H1 (cell line): ENCODE results near the gene CDKN3. TPM values are rescaled to one million over a fixed set of nuclear protein-coding genes. Genes with fewer than 3 reads are reported as not detected.

Experiments
- CTCF ChIA-PET: fragments of 300-600 bp; sonication (Branson Sonifier 250); formaldehyde crosslinking; loops from one replicate; lab custom pipeline; 2021; ENCODE audit not compliant: partially characterized antibody; lab: Charles Lee
- POLR2A ChIA-PET: fragments of 300-600 bp; sonication (Branson Sonifier 250); formaldehyde crosslinking; loops from one replicate; lab custom pipeline; 2021; ENCODE audit warnings: inconsistent platforms; ENCODE audit not compliant: partially characterized antibody; lab: Charles Lee
- DNase-seq, 2 experiments: peaks; one replicate each; pipeline versions ENCODE4 v3.0.0 to v3.0.0-alpha.2; 2010 to 2022; ENCODE audit warnings: low spot score in 2 of 2, low read depth in 1 of 2, mixed read lengths in 1 of 2
- FAIRE-seq: peaks from 2 replicates; lab custom pipeline; 2011; peaks lifted over from hg19 to GRCh38; lab: Jason Lieb, UNC
- H2AFZ ChIP-seq: 2 replicates; pipeline ENCODE4 v1.8.1; 2012; ENCODE audit warnings: low read length, inconsistent platforms
- H2AK5ac ChIP-seq: 2 replicates; pipeline ENCODE4 v1.6.1; 2013; ENCODE audit warnings: low read depth, low read length
- H2BK120ac ChIP-seq: replicated peaks from 2 replicates; pipeline ENCODE3; 2013; ENCODE audit warnings: low read depth, low read length, inconsistent platforms
- H2BK12ac ChIP-seq: 2 replicates; pipeline ENCODE4 v1.6.1; 2013; ENCODE audit warnings: low read depth, low read length
- H2BK15ac ChIP-seq: 2 replicates; pipeline ENCODE4 v1.6.1; 2013; ENCODE audit warnings: low read length
- H2BK20ac ChIP-seq: 2 replicates; pipeline ENCODE4 v1.6.1; 2013; ENCODE audit warnings: low read length
- H2BK5ac ChIP-seq: 2 replicates; pipeline ENCODE4 v1.6.1; 2013; ENCODE audit warnings: low read depth, low read length
- H3K14ac ChIP-seq: 2 replicates; pipeline ENCODE4 v1.6.1; 2013; ENCODE audit warnings: inconsistent platforms; ENCODE audit not compliant: insufficient read length
- H3K18ac ChIP-seq: 2 replicates; pipeline ENCODE4 v1.6.1; 2013; ENCODE audit warnings: low read length; ENCODE audit errors: extremely low read depth
- H3K23ac ChIP-seq: 2 replicates; pipeline ENCODE4 v1.6.1; 2013; ENCODE audit warnings: inconsistent platforms; ENCODE audit not compliant: insufficient read length
- H3K23me2 ChIP-seq: 2 replicates; pipeline ENCODE4 v1.6.1; 2013; ENCODE audit warnings: low read depth, low read length
- H3K27ac ChIP-seq: 2 replicates; pipeline ENCODE4 v1.6.1; 2011; ENCODE audit warnings: low read depth, low read length, inconsistent platforms
- H3K27me3 ChIP-seq, 4 experiments: replicated peaks in 1 of 4; 1 replicate in 1 of 4; 2 replicates in 3 of 4; pipeline versions ENCODE4 v1.6.1 to v1.8.1; 2011 to 2013; ENCODE audit warnings: low read length in 3 of 4, mild to moderate bottlenecking in 3 of 4, inconsistent platforms in 2 of 4, mixed read lengths in 2 of 4, moderate library complexity in 1 of 4; ENCODE audit not compliant: control insufficient read depth in 3 of 4, insufficient read depth in 3 of 4; ENCODE audit errors: extremely low read depth in 1 of 4
- H3K36me3 ChIP-seq, 4 experiments: 2 replicates each; pipeline versions ENCODE4 v1.6.1 to v1.8.1; 2011 to 2013; ENCODE audit warnings: mild to moderate bottlenecking in 4 of 4, low read length in 3 of 4, moderate library complexity in 2 of 4, control low read depth in 1 of 4, inconsistent platforms in 1 of 4; ENCODE audit not compliant: insufficient read depth in 4 of 4, control insufficient read depth in 2 of 4
- H3K4ac ChIP-seq: replicated peaks from 2 replicates; pipeline ENCODE3; 2013; ENCODE audit warnings: low read length, low read depth, mixed read lengths, inconsistent platforms; ENCODE audit not compliant: insufficient read length
- H3K4me1 ChIP-seq, 4 experiments: replicated peaks in 1 of 4; 1 replicate in 1 of 4; 2 replicates in 3 of 4; pipeline versions ENCODE4 v1.6.1 to v1.8.1; 2011 to 2013; ENCODE audit warnings: low read length in 3 of 4, inconsistent platforms in 2 of 4, mixed read lengths in 1 of 4; ENCODE audit not compliant: insufficient read depth in 4 of 4, control insufficient read depth in 3 of 4
- H3K4me2 ChIP-seq, 2 experiments: 2 replicates each; pipeline versions ENCODE4 v1.6.1 to v1.8.1; 2011 to 2013; ENCODE audit warnings: low read depth in 2 of 2, low read length in 2 of 2, control low read depth in 1 of 2, inconsistent platforms in 1 of 2, mild to moderate bottlenecking in 1 of 2; ENCODE audit not compliant: insufficient read depth in 1 of 2
- H3K4me3 ChIP-seq, 4 experiments: fragments of 200-600, 300-600 bp in 1 of 4; sonication (generic), shearing (Covaris generic), sonication (Bioruptor Twin) in 1 of 4; 2 replicates each; pipeline versions ENCODE4 v1.5.1 to v1.8.1; 2011 to 2016; ENCODE audit warnings: low read length in 4 of 4, low read depth in 3 of 4, control low read depth in 2 of 4, inconsistent platforms in 2 of 4, mild to moderate bottlenecking in 2 of 4, mixed read lengths in 1 of 4, moderate library complexity in 1 of 4; ENCODE audit not compliant: insufficient read depth in 2 of 4; ENCODE audit errors: extremely low read depth in 1 of 4
- H3K56ac ChIP-seq: replicated peaks from 2 replicates; pipeline ENCODE3; 2013; ENCODE audit warnings: low read depth, mild to moderate bottlenecking, mixed read lengths, low read length, inconsistent platforms; ENCODE audit not compliant: insufficient read length
- H3K79me1 ChIP-seq: 2 replicates; pipeline ENCODE4 v1.6.1; 2013; ENCODE audit warnings: low read depth, low read length, control low read depth
- H3K79me2 ChIP-seq, 2 experiments: 2 replicates each; pipeline versions ENCODE4 v1.6.1 to v1.8.1; 2012 to 2013; ENCODE audit warnings: low read length in 2 of 2, mild to moderate bottlenecking in 2 of 2, inconsistent platforms in 1 of 2; ENCODE audit not compliant: insufficient read depth in 2 of 2, control insufficient read depth in 1 of 2
- H3K9ac ChIP-seq, 4 experiments: replicated peaks in 1 of 4; 1 replicate in 1 of 4; 2 replicates in 3 of 4; pipeline versions ENCODE4 v1.6.1 to v1.8.1; 2011 to 2013; ENCODE audit warnings: low read depth in 3 of 4, low read length in 3 of 4, control low read depth in 2 of 4, mild to moderate bottlenecking in 2 of 4, moderate library complexity in 2 of 4, inconsistent platforms in 1 of 4; ENCODE audit errors: extremely low read depth in 1 of 4
- H3K9me3 ChIP-seq, 2 experiments: 2 replicates each; pipeline versions ENCODE4 v1.6.1 to v1.8.1; 2012 to 2013; ENCODE audit warnings: mild to moderate bottlenecking in 2 of 2, moderate library complexity in 2 of 2, control low read depth in 1 of 2, inconsistent platforms in 1 of 2, low read depth in 1 of 2, low read length in 1 of 2, mixed read lengths in 1 of 2; ENCODE audit not compliant: insufficient read depth in 2 of 2
- H4K20me1 ChIP-seq, 2 experiments: replicated peaks in 1 of 2; 2 replicates each; pipeline versions ENCODE3 to v1.8.1; 2011 to 2013; ENCODE audit warnings: inconsistent platforms in 2 of 2, low read length in 2 of 2, mild to moderate bottlenecking in 1 of 2; ENCODE audit not compliant: insufficient read depth in 2 of 2, control insufficient read depth in 1 of 2
- H4K5ac ChIP-seq: 2 replicates; pipeline ENCODE4 v1.6.1; 2013; ENCODE audit warnings: low read length, low read depth, mixed read lengths, inconsistent platforms; ENCODE audit not compliant: insufficient read length
- H4K8ac ChIP-seq: 2 replicates; pipeline ENCODE4 v1.8.0; 2013; ENCODE audit warnings: mild to moderate bottlenecking, moderate library complexity, low read length, inconsistent platforms; ENCODE audit not compliant: insufficient read depth; ENCODE audit errors: extremely low read depth
- H4K91ac ChIP-seq: replicated peaks from 2 replicates; pipeline ENCODE3; 2013; ENCODE audit warnings: low read length, mixed read lengths, inconsistent platforms; ENCODE audit not compliant: insufficient read length
- BRCA1 ChIP-seq: IDR thresholded peaks from 2 replicates; pipeline ENCODE4 v1.6.1; 2012; ENCODE audit warnings: low read depth, low read length, improper control_type of control experiment
- CHD2 ChIP-seq: IDR thresholded peaks from 2 replicates; pipeline ENCODE4 v1.6.1; 2012; ENCODE audit warnings: low read length, improper control_type of control experiment
- EZH2 ChIP-seq: fragments of 200-600 bp; sonication (generic); IDR thresholded peaks from 2 replicates; pipeline ENCODE4 v1.7.1; 2012; ENCODE audit warnings: low read depth, mild to moderate bottlenecking, moderate library complexity, low read length, inconsistent platforms; ENCODE audit not compliant: severe bottlenecking
- GTF2F1 ChIP-seq: IDR thresholded peaks from 2 replicates; pipeline ENCODE4 v1.6.1; 2012; ENCODE audit warnings: low read depth, low read length, improper control_type of control experiment, borderline replicate concordance
- POU5F1 ChIP-seq: IDR thresholded peaks from 2 replicates; pipeline ENCODE4 v1.6.1; 2011; ENCODE audit warnings: low read depth, mild to moderate bottlenecking, low read length, moderate library complexity
- RBBP5 ChIP-seq: IDR thresholded peaks from 2 replicates; pipeline ENCODE4 v1.7.1; 2012; ENCODE audit warnings: low read depth, mild to moderate bottlenecking, inconsistent platforms, low read length, moderate library complexity, borderline replicate concordance
- SIN3A ChIP-seq, 2 experiments: IDR thresholded peaks in 1 of 2; conservative IDR thresholded peaks in 1 of 2; 2 replicates each; pipeline ENCODE4 v1.6.1; 2011 to 2012; ENCODE audit warnings: low read length in 2 of 2, improper control_type of control experiment in 1 of 2, low read depth in 1 of 2, mild to moderate bottlenecking in 1 of 2
- polyA plus RNA-seq, 7 experiments: library from polyadenylated mRNA; depleted of rRNA in 3 of 7; stranded (reverse) in 5 of 7; unstranded in 2 of 7; fragments of >200 nt in 5 of 7; fragments of 200-250 nt in 2 of 7; gene quantifications; 1 replicate in 5 of 7; 2 replicates in 1 of 7; 4 replicates in 1 of 7; pipeline versions ENCODE4 v1.2.1 to v1.2.3, GENCODE V29; 2011 to 2013; ENCODE audit warnings: missing spikeins in 2 of 7, mixed read lengths in 2 of 7
- total RNA-seq: library from RNA; stranded (reverse); fragmentation: NEBNext Ultra II Directional; extraction: Animal tissue kit (Norgen Biotek cat#: 25700); gene quantifications from 2 replicates; pipeline ENCODE4 v1.2.1, GENCODE V29; 2021
- TF ChIP-seq, protein P1 (sequence below): IDR thresholded peaks from 2 replicates; pipeline ENCODE4 v1.6.1; 2011; ENCODE audit warnings: low read depth, mild to moderate bottlenecking, low read length; ENCODE audit not compliant: insufficient read depth
- TF ChIP-seq, protein P2 (sequence below): IDR thresholded peaks from 2 replicates; pipeline ENCODE4 v1.6.1; 2012; ENCODE audit warnings: low read length, inconsistent platforms

CDKN3 gene
- total and polyA plus RNA-seq, 2 of the 8 experiments (the other 6 are each of a cell fraction or from before 2014, with no cell fraction given) = 43.5 to 48.3 TPM

DNA sequence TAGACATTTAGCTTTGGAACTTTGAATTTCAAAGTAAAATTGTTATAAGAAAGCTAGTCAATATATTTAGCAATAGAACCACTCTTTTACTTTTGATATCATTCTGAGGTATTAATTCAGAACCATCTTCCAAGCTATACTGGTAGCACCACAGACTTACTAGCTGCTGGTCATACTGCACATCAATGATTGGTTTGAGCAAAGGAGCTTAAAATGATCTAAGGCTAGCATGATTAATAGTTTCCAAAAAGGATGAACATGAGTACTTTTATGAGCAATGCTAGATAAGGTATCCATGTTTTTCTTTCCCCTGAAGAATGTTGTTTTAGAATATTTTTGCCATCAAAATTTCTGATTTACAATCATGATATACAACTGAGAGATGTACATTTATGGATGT, 27.2 kb downstream of the CDKN3 start:
- no peak overlapping the region for H2AFZ ChIP-seq
- no peak for FAIRE-seq
- no peak overlapping the region for H4K5ac ChIP-seq
- peaks cover under 1 to 37% (median 16%) of the 10 kb centered on the region in 4 experiments; a peak in 7 of 8 replicates for H3K36me3 ChIP-seq
- no peak overlapping the region for H3K4me2 ChIP-seq
- no peaks in the 10 kb centered on the region for H3K79me2 ChIP-seq
- H3K27me3 ChIP-seq = no peaks in the 10 kb centered on the region
- H3K4me3 ChIP-seq = no peak overlapping the region
- no peak overlapping the region for H3K18ac ChIP-seq
- 0 out of 2 replicates have a peak, but pooled peaks cover 2% of the 10 kb centered on the region for H3K79me1 ChIP-seq
- no peak overlapping the region for H3K23ac ChIP-seq
- H3K27ac ChIP-seq = no peak overlapping the region
- H3K4me1 ChIP-seq = no peaks in the 10 kb centered on the region
- no peak overlapping the region for H2BK120ac ChIP-seq
- no peak overlapping the region for H2BK5ac ChIP-seq
- no peak overlapping the region for H2BK12ac ChIP-seq
- CTCF ChIA-PET = interaction anchor here (0.8 to 3.2 kb wide), 8 partner anchors 9 to 74 kb away, joined by 3 to 12 read pairs (median 3); no protein-coding TSS in a partner anchor
- H3K9me3 ChIP-seq = no peaks in the 10 kb centered on the region
- H3K56ac ChIP-seq = no peak overlapping the region
- no peak overlapping the region for H3K14ac ChIP-seq
- POLR2A ChIA-PET = interaction anchor here (0.8 to 2.4 kb wide), 6 partner anchors 8 to 65 kb away, joined by 3 to 10 read pairs (median 6); partner anchors contain the start of gene CDKN3
- no peak overlapping the region for H3K4ac ChIP-seq
- H2AK5ac ChIP-seq = no peak overlapping the region
- peaks cover 0 to 2% of the 10 kb centered on the region in 2 experiments for H4K20me1 ChIP-seq
- no peak overlapping the region for H4K91ac ChIP-seq
- no peak overlapping the region for H2BK20ac ChIP-seq
- DNase-seq = no peak
- no peak overlapping the region for H3K9ac ChIP-seq
- TF ChIP-seq, protein P1, sequence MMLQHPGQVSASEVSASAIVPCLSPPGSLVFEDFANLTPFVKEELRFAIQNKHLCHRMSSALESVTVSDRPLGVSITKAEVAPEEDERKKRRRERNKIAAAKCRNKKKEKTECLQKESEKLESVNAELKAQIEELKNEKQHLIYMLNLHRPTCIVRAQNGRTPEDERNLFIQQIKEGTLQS = no peak
- TF ChIP-seq SIN3A (conservative IDR thresholded peaks at IDR 0.05 in 1 of 2, IDR thresholded peaks at IDR 0.05 in 1 of 2; ENCODE audit: low read depth in 1 of 2, low read length in 2 of 2) (no peak), RBBP5 (no peak), GTF2F1 (no peak), BRCA1 (no peak), EZH2 (no peak), POU5F1 (no peak), CHD2 (no peak)
- TF ChIP-seq, protein P2, sequence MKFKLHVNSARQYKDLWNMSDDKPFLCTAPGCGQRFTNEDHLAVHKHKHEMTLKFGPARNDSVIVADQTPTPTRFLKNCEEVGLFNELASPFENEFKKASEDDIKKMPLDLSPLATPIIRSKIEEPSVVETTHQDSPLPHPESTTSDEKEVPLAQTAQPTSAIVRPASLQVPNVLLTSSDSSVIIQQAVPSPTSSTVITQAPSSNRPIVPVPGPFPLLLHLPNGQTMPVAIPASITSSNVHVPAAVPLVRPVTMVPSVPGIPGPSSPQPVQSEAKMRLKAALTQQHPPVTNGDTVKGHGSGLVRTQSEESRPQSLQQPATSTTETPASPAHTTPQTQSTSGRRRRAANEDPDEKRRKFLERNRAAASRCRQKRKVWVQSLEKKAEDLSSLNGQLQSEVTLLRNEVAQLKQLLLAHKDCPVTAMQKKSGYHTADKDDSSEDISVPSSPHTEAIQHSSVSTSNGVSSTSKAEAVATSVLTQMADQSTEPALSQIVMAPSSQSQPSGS = no peak
- TF ChIP-seq, all 59 proteins: peak for 0
- no peak overlapping the region for H2BK15ac ChIP-seq
- no peak overlapping the region for H4K8ac ChIP-seq
- no peaks in the 10 kb centered on the region for H3K23me2 ChIP-seq
